Activated gamma-delta T cell treated with anti-CD3 and anti-CD28 coated beads, Interleukin-2, amount 50 U/mL, for 16 hours (primary cell): ENCODE data around the gene OR2V1.
"Not testable (repeated sequence)": the region's sequence is repeated elsewhere in the genome, so short reads cannot be mapped to it uniquely, and the experiment has no call there.

Source experiments
- DNase-seq: peaks from one replicate; pipeline ENCODE4 v3.0.0-alpha.2; 2020; ENCODE audit warnings: low read depth

OR2V1 gene

GRCh38 chr5:181101930-181102674 is 28.9 kb downstream of the OR2V1 start:
- not testable (repeated sequence) for DNase-seq

GRCh38 chr5:181101030-181101641 is 29.8 kb downstream of the OR2V1 start:
- DNase-seq, result not testable (repeated sequence)

GRCh38 chr5:181100121-181100875 is 30.7 kb downstream of the OR2V1 start:
- DNase-seq, result no peak

- DNase-seq, result no peak
These were observed 31.3 kb downstream of the OR2V1 start for GRCh38 chr5:181099602-181100086.

GRCh38 chr5:181098762-181099601 is 32.0 kb downstream of the OR2V1 start:
- DNase-seq, result no peak

GRCh38 chr5:181097759-181098491 is 33.0 kb downstream of the OR2V1 start:
- DNase-seq, result not testable (repeated sequence)

- DNase-seq, result not testable (repeated sequence)
These were observed 33.6 kb downstream of the OR2V1 start for GRCh38 chr5:181097383-181097753.

GRCh38 chr5:181096721-181097382 is 34.1 kb downstream of the OR2V1 start:
- DNase-seq, result not testable (repeated sequence)

- DNase-seq, result not testable (repeated sequence)
These were observed 35.8 kb downstream of the OR2V1 start for GRCh38 chr5:181095162-181095561.

- DNase-seq, result no peak
These were observed 38.5 kb downstream of the OR2V1 start for GRCh38 chr5:181092428-181092827.

- no peak for DNase-seq
These were observed 42.7 kb downstream of the OR2V1 start for GRCh38 chr5:181088289-181088688.

- DNase-seq, result no peak
These were observed 43.7 kb downstream of the OR2V1 start for GRCh38 chr5:181087309-181087708.

GRCh38 chr5:181086884-181087205 is 44.1 kb downstream of the OR2V1 start:
- no peak for DNase-seq

- no peak for DNase-seq
These were observed 44.7 kb downstream of the OR2V1 start for GRCh38 chr5:181086026-181086883.

GRCh38 chr5:181084621-181085195 is 46.3 kb downstream of the OR2V1 start:
- DNase-seq, result no peak

- no peak for DNase-seq
These were observed 49.0 kb downstream of the OR2V1 start for GRCh38 chr5:181081989-181082388.

- DNase-seq, result no peak
These were observed 54.0 kb downstream of the OR2V1 start for GRCh38 chr5:181076920-181077319.
